Mesendoderm (in vitro differentiated cells): ENCODE measurements around the gene RBBP4.
"Not testable (repeated sequence)": the region's sequence is repeated elsewhere in the genome, so short reads cannot be mapped to it uniquely, and the experiment has no call there.

ENCODE experiments used
- DNase-seq: peaks from one replicate; pipeline ENCODE4 v3.0.0; 2013
- H2AK5ac ChIP-seq: 2 replicates; pipeline ENCODE4 v1.6.1; 2013; ENCODE audit warnings: low read length, inconsistent platforms
- H2BK120ac ChIP-seq: 2 replicates; pipeline ENCODE4 v1.6.1; 2013; ENCODE audit warnings: low read depth, mild to moderate bottlenecking, low read length, moderate library complexity, mixed read lengths
- H2BK15ac ChIP-seq: replicated peaks from 2 replicates; pipeline ENCODE4 v1.6.1; 2013; ENCODE audit warnings: low read depth, mild to moderate bottlenecking, moderate library complexity
- H2BK5ac ChIP-seq: 2 replicates; pipeline ENCODE4 v1.6.1; 2013; ENCODE audit warnings: low read length, inconsistent platforms
- H3K18ac ChIP-seq: 2 replicates; pipeline ENCODE4 v1.6.1; 2013; ENCODE audit warnings: mild to moderate bottlenecking, low read length, mixed read lengths
- H3K23ac ChIP-seq: one replicate; pipeline ENCODE4 v1.6.1; 2013; ENCODE audit warnings: low read length
- H3K27ac ChIP-seq: 2 replicates; pipeline ENCODE4 v1.5.1; 2013; ENCODE audit warnings: low read depth, mild to moderate bottlenecking, inconsistent platforms, low read length, moderate library complexity
- H3K27me3 ChIP-seq: 2 replicates; pipeline ENCODE4 v1.6.1; 2013; ENCODE audit warnings: low read length, control low read depth, mild to moderate bottlenecking, inconsistent platforms; ENCODE audit not compliant: insufficient read depth, poor library complexity
- H3K36me3 ChIP-seq: 2 replicates; pipeline ENCODE4 v1.6.1; 2013; ENCODE audit warnings: low read length, inconsistent platforms; ENCODE audit not compliant: control insufficient read depth, insufficient read depth
- H3K4ac ChIP-seq: one replicate; pipeline ENCODE4 v1.6.1; 2013; ENCODE audit warnings: low read depth, mild to moderate bottlenecking, low read length, moderate library complexity
- H3K4me1 ChIP-seq: 2 replicates; pipeline ENCODE4 v1.6.1; 2013; ENCODE audit warnings: low read depth, low read length, inconsistent platforms; ENCODE audit not compliant: control insufficient read depth
- H3K4me2 ChIP-seq: 2 replicates; pipeline ENCODE4 v1.6.1; 2013; ENCODE audit warnings: low read length
- H3K4me3 ChIP-seq: 2 replicates; pipeline ENCODE4 v1.5.1; 2013; ENCODE audit warnings: mild to moderate bottlenecking, low read length
- H3K56ac ChIP-seq: one replicate; pipeline ENCODE4 v1.6.1; 2013; ENCODE audit warnings: low read length
- H3K79me1 ChIP-seq: 2 replicates; pipeline ENCODE4 v1.6.1; 2013; ENCODE audit warnings: low read length, inconsistent platforms
- H3K79me2 ChIP-seq: 2 replicates; pipeline ENCODE4 v1.6.1; 2013; ENCODE audit warnings: mild to moderate bottlenecking, low read length; ENCODE audit not compliant: control insufficient read depth, insufficient read depth
- H3K9ac ChIP-seq: 2 replicates; pipeline ENCODE4 v1.6.1; 2013; ENCODE audit warnings: low read length, inconsistent platforms
- H4K5ac ChIP-seq: one replicate; pipeline ENCODE4 v1.6.1; 2013; ENCODE audit warnings: low read length
- H4K8ac ChIP-seq: one replicate; pipeline ENCODE4 v1.6.1; 2013; ENCODE audit warnings: low read depth, mild to moderate bottlenecking, control low read depth, low read length, moderate library complexity
- WGBS: extraction: QIAGEN DNeasy Blood & Tissue Kit; methylation state at CpG from one replicate; pipeline ENCODE4 v1.1.7; 2013; ENCODE audit warnings: low lambda C conversion rate, missing lambda C conversion rate; ENCODE audit not compliant: insufficient coverage; ENCODE audit errors: extremely low coverage; 5-methylcytosine and 5-hydroxymethylcytosine counted together

RBBP4 gene

DNA sequence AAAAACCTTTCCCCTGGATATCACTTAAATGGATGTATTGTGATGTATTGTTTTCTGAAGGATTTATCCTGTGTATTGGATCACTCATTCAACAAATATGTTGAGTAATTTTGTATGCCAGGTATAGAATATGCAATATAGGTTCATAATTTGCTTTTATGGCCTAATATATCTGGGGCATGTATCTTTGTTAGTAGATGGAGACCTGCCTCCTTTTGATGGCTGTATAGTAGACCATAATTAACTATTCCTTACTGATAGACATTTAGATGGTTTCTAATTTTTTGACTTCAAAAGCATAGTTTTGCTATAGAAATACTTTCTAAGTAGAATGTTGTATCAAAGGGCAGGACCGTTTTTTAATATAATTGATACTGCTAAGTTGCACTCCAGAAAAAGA lies 8.6 kb downstream of the RBBP4 start:
- H3K79me1 ChIP-seq: peaks cover 5% of the 10 kb centered on the region
- WGBS: no CpG with 5 or more reads among the region's 1 CpG
- no peak overlapping the region for H2BK120ac ChIP-seq
- no peak overlapping the region for H4K5ac ChIP-seq
- H3K27me3 ChIP-seq: no peaks in the 10 kb centered on the region
- H3K18ac ChIP-seq: no peak overlapping the region
- H3K9ac ChIP-seq: no peak overlapping the region
- no peak overlapping the region for H2BK5ac ChIP-seq
- H3K56ac ChIP-seq: no peak overlapping the region
- peaks cover 5% of the 10 kb centered on the region for H3K36me3 ChIP-seq
- no peak overlapping the region for H3K4me3 ChIP-seq
- no peak overlapping the region for H2AK5ac ChIP-seq
- DNase-seq: no peak
- no peak overlapping the region for H3K27ac ChIP-seq
- H3K4me2 ChIP-seq: no peak overlapping the region
- no peak overlapping the region for H3K4ac ChIP-seq
- no peak overlapping the region for H4K8ac ChIP-seq
- H2BK15ac ChIP-seq: no peak overlapping the region
- no peak overlapping the region for H3K23ac ChIP-seq
- H3K79me2 ChIP-seq: peaks cover 25% of the 10 kb centered on the region
- H3K4me1 ChIP-seq: no peaks in the 10 kb centered on the region

DNA sequence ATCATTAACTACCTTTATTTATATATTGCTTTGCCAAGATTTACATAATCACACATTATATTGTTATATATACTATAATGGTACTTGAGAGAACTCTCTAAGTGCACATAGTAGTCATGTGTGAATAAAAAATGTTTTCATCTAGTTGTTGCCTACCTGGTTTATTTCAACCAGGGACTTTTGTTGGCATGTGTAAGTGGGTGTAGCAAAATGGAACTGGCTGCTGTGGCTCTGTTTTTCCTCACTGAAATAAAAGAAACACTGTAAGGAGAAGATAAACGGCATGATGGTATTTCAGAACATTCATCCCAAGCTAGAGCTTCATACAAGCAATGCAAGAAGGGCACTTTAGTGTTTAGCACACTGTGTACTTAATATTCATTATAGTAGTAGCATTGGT lies 14.9 kb downstream of the RBBP4 start:
- Histone ChIP-seq H3K4me1 (no peaks in the 10 kb centered on the region), H3K9ac (no peak overlapping the region), H3K18ac (no peak overlapping the region), H2BK5ac (no peak overlapping the region), H4K5ac (no peak overlapping the region), H3K4me3 (no peak overlapping the region), H3K79me2 (peaks cover 6% of the 10 kb centered on the region), H3K23ac (no peak overlapping the region), H3K27me3 (no peaks in the 10 kb centered on the region), H3K4me2 (no peak overlapping the region), H2BK15ac (no peak overlapping the region), H3K79me1 (peaks cover 2% of the 10 kb centered on the region), H4K8ac (no peak overlapping the region), H3K4ac (no peak overlapping the region), H3K27ac (no peak overlapping the region), H2AK5ac (no peak overlapping the region), H3K56ac (no peak overlapping the region), H3K36me3 (peaks cover 11% of the 10 kb centered on the region), H2BK120ac (no peak overlapping the region)
- no peak for DNase-seq
- no CpG with 5 or more reads among the region's 1 CpG for WGBS

DNA sequence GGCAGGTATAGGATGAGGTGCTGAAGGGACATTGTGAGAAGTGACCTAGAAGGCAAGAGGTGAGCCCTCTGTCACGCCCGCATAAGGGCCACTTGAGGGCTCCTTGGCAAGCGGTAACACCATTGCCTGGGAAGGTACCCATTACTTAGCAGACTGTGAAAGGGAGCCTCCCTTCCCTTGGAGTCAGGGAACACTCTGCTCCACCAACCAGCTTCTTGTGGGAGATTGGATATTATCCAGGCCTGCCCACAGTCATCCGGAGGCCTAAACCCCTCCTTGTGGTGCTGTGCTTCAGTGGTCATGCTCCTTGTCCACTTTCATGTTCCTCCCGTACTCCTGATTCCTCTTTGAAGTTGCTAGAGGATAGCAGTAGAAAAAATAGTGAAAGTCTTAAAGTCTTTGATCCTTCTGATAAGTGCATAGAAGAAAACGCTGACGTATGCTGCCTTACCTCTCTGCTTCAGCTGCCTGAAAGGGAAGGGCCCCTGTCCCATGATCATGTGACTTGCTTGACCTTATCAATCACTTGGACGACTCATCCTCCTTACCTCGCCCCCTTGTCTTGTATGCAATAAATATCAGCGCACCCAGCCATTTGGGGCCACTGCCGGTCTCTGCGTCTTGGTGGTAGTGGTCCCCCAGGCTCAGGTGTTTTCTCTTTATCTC lies 16.0 kb downstream of the RBBP4 start:
- Histone ChIP-seq H3K18ac (no peak overlapping the region), H2BK15ac (no peak overlapping the region), H3K27me3 (no peaks in the 10 kb centered on the region), H3K56ac (no peak overlapping the region), H4K8ac (no peak overlapping the region), H3K79me2 (peaks cover 5% of the 10 kb centered on the region), H3K4me1 (no peaks in the 10 kb centered on the region), H3K4me3 (no peak overlapping the region), H2AK5ac (no peak overlapping the region), H3K4ac (no peak overlapping the region), H3K79me1 (peaks cover 2% of the 10 kb centered on the region), H3K23ac (no peak overlapping the region), H4K5ac (no peak overlapping the region), H3K4me2 (no peak overlapping the region), H3K36me3 (peaks cover 13% of the 10 kb centered on the region), H2BK120ac (no peak overlapping the region), H2BK5ac (no peak overlapping the region), H3K27ac (no peak overlapping the region), H3K9ac (no peak overlapping the region)
- DNase-seq: peak; percentile 21
- no CpG with 5 or more reads among the region's 12 CpGs for WGBS

DNA sequence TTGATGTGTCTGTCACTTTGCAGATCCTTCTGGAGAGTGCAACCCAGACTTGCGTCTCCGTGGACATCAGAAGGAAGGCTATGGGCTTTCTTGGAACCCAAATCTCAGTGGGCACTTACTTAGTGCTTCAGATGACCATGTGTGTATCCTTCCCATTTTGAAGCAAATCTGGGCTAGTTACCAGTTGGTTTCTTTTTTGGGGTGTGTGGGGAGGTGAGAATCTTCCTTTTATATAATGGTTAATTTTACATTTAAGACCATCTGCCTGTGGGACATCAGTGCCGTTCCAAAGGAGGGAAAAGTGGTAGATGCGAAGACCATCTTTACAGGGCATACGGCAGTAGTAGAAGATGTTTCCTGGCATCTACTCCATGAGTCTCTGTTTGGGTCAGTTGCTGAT lies 17.7 kb downstream of the RBBP4 start:
- peaks cover 14% of the 10 kb centered on the region for H3K36me3 ChIP-seq
- not testable (repeated sequence) for H2AK5ac ChIP-seq, H3K4me2 ChIP-seq, H4K5ac ChIP-seq, H3K4me1 ChIP-seq, H3K56ac ChIP-seq, H3K79me2 ChIP-seq, H3K4ac ChIP-seq, H2BK5ac ChIP-seq, H3K27ac ChIP-seq, H3K79me1 ChIP-seq, H3K18ac ChIP-seq, H3K4me3 ChIP-seq, H2BK15ac ChIP-seq, DNase-seq, H3K23ac ChIP-seq, H3K27me3 ChIP-seq, H2BK120ac ChIP-seq, H4K8ac ChIP-seq, H3K9ac ChIP-seq
- no CpG with 5 or more reads among the region's 5 CpGs for WGBS

- Histone ChIP-seq H4K8ac (no peak overlapping the region), H3K56ac (no peak overlapping the region)
- no CpG with 5 or more reads among the region's 3 CpGs for WGBS
These were observed 25.9 kb downstream of the RBBP4 start for GRCh38 chr1:32676945-32677344.

GRCh38 chr1:32679993-32680392 lies 29.0 kb downstream of the RBBP4 start:
- H3K79me2 ChIP-seq, H2BK5ac ChIP-seq, H2BK120ac ChIP-seq, H3K27ac ChIP-seq, H3K27me3 ChIP-seq, H3K56ac ChIP-seq, H3K9ac ChIP-seq, H3K18ac ChIP-seq, H3K4me3 ChIP-seq, H2AK5ac ChIP-seq, H4K5ac ChIP-seq, H3K23ac ChIP-seq, H3K4me2 ChIP-seq, H3K79me1 ChIP-seq, H2BK15ac ChIP-seq, DNase-seq, H3K4ac ChIP-seq, H3K4me1 ChIP-seq, H4K8ac ChIP-seq: not testable (repeated sequence)
- WGBS: no CpG with 5 or more reads among the region's 4 CpGs
- H3K36me3 ChIP-seq: peaks cover 12% of the 10 kb centered on the region

More at GRCh38 chr1:32676945-32677344, 25.9 kb downstream of the RBBP4 start:
- Histone ChIP-seq H3K4me2 (no peak overlapping the region), H3K27ac (no peak overlapping the region), H2BK120ac (no peak overlapping the region), H3K27me3 (no peaks in the 10 kb centered on the region), H3K23ac (no peak overlapping the region), H3K4ac (no peak overlapping the region), H3K4me1 (no peaks in the 10 kb centered on the region), H3K79me2 (no peaks in the 10 kb centered on the region), H3K18ac (no peak overlapping the region), H2BK5ac (no peak overlapping the region), H4K5ac (no peak overlapping the region), H3K4me3 (no peak overlapping the region), H2BK15ac (no peak overlapping the region), H3K9ac (no peak overlapping the region), H2AK5ac (no peak overlapping the region), H3K79me1 (no peaks in the 10 kb centered on the region), H3K36me3 (peaks cover 14% of the 10 kb centered on the region)
- no peak for DNase-seq
